ENCODE results near the gene CNOT6.
A peak's percentile ranks its signal among the peaks of the same experiment; 100 is the strongest.
"Not testable (repeated sequence)": the region's sequence is repeated elsewhere in the genome, so short reads cannot be mapped to it uniquely, and the experiment has no call there.

Gene CNOT6

GRCh38 chr5:180484813-180485212 lies 9.4 kb upstream of the CNOT6 start:
- Mint-ChIP-seq H3K27ac (no peak overlapping the region), H3K9me3 (no peaks in the 10 kb centered on the region), H3K4me1 (ENCODE audit: low read depth in 2 of 2) (no peaks in the 10 kb centered on the region), H3K4me3 (no peak overlapping the region), H3K36me3 (ENCODE audit: insufficient read depth) (peaks cover 5% of the 10 kb centered on the region), H3K27me3 (no peaks in the 10 kb centered on the region)
- no peak for ATAC-seq (replicated peaks)
- DNase-seq = no peak

- H3K4me3 Mint-ChIP-seq = no peak overlapping the region
- no peaks in the 10 kb centered on the region for H3K27me3 Mint-ChIP-seq
- no peaks in the 10 kb centered on the region for H3K9me3 Mint-ChIP-seq
- H3K4me1 Mint-ChIP-seq (ENCODE audit: low read depth in 2 of 2) = no peaks in the 10 kb centered on the region
- H3K36me3 Mint-ChIP-seq (ENCODE audit: insufficient read depth) = peaks cover 5% of the 10 kb centered on the region
- DNase-seq (no peak), ATAC-seq (replicated peaks) (no peak)
- no peak overlapping the region for H3K27ac Mint-ChIP-seq
Measured at GRCh38 chr5:180486636-180487149, 7.5 kb upstream of the CNOT6 start.

GRCh38 chr5:180487556-180487955 lies 6.6 kb upstream of the CNOT6 start:
- ATAC-seq (replicated peaks) = no peak
- Mint-ChIP-seq H3K27ac (no peak overlapping the region), H3K4me3 (no peak overlapping the region), H3K36me3 (ENCODE audit: insufficient read depth) (peaks cover 5% of the 10 kb centered on the region), H3K4me1 (ENCODE audit: low read depth in 2 of 2) (peaks cover 2% of the 10 kb centered on the region in 2 donors), H3K9me3 (no peaks in the 10 kb centered on the region), H3K27me3 (no peaks in the 10 kb centered on the region)
- DNase-seq = no peak

- Mint-ChIP-seq H3K27me3 (no peaks in the 10 kb centered on the region), H3K9me3 (no peaks in the 10 kb centered on the region), H3K4me1 (ENCODE audit: low read depth in 2 of 2) (peaks cover 16 to 24% of the 10 kb centered on the region in 2 donors), H3K27ac (no peak overlapping the region), H3K4me3 (no peak overlapping the region), H3K36me3 (ENCODE audit: insufficient read depth) (peaks cover 29% of the 10 kb centered on the region)
- DNase-seq = no peak
- ATAC-seq (replicated peaks) = no peak
Measured at GRCh38 chr5:180491496-180491895, 2.7 kb upstream of the CNOT6 start.

GRCh38 chr5:180492226-180492903 lies 1.8 kb upstream of the CNOT6 start:
- peaks cover 29% of the 10 kb centered on the region for H3K36me3 Mint-ChIP-seq (ENCODE audit: insufficient read depth)
- H3K9me3 Mint-ChIP-seq = no peaks in the 10 kb centered on the region
- peaks cover 16 to 24% of the 10 kb centered on the region in 2 donors for H3K4me1 Mint-ChIP-seq (ENCODE audit: low read depth in 2 of 2)
- H3K4me3 Mint-ChIP-seq = no peak overlapping the region
- no peak overlapping the region for H3K27ac Mint-ChIP-seq
- no peaks in the 10 kb centered on the region for H3K27me3 Mint-ChIP-seq
- ATAC-seq (replicated peaks) (no peak), DNase-seq (no peak)

GRCh38 chr5:180494510-180495181 lies 467 bp downstream of the CNOT6 start:
- Mint-ChIP-seq H3K27ac (peak overlapping the region; percentile 79 to 94), H3K4me1 (ENCODE audit: low read depth in 2 of 2) (peaks cover 28 to 36% of the 10 kb centered on the region in 2 donors), H3K36me3 (ENCODE audit: insufficient read depth) (peaks cover 24% of the 10 kb centered on the region), H3K9me3 (no peaks in the 10 kb centered on the region), H3K4me3 (peak overlapping the region; percentile 81 to 97), H3K27me3 (no peaks in the 10 kb centered on the region)
- ATAC-seq (replicated peaks) = peak; percentile 59
- peak in 1 of 3 experiments; percentile 40 for DNase-seq

GRCh38 chr5:180495292-180495691 lies 1.1 kb downstream of the CNOT6 start:
- no peak for ATAC-seq (replicated peaks)
- peak overlapping the region; percentile 81 to 97 for H3K4me3 Mint-ChIP-seq
- H3K4me1 Mint-ChIP-seq (ENCODE audit: low read depth in 2 of 2) = peaks cover 31 to 36% of the 10 kb centered on the region in 2 donors
- peak overlapping the region; percentile 79 to 94 for H3K27ac Mint-ChIP-seq
- DNase-seq = no peak
- no peaks in the 10 kb centered on the region for H3K9me3 Mint-ChIP-seq
- H3K27me3 Mint-ChIP-seq = no peaks in the 10 kb centered on the region
- peaks cover 24% of the 10 kb centered on the region for H3K36me3 Mint-ChIP-seq (ENCODE audit: insufficient read depth)

GRCh38 chr5:180495991-180496741 lies 2.0 kb downstream of the CNOT6 start:
- no peak for ATAC-seq (replicated peaks)
- H3K27ac Mint-ChIP-seq = no peak overlapping the region
- peak overlapping the region; percentile 81 to 97 for H3K4me3 Mint-ChIP-seq
- H3K36me3 Mint-ChIP-seq (ENCODE audit: insufficient read depth) = peaks cover 24% of the 10 kb centered on the region
- H3K27me3 Mint-ChIP-seq = no peaks in the 10 kb centered on the region
- no peaks in the 10 kb centered on the region for H3K9me3 Mint-ChIP-seq
- DNase-seq = no peak
- peaks cover 31 to 36% of the 10 kb centered on the region in 2 donors for H3K4me1 Mint-ChIP-seq (ENCODE audit: low read depth in 2 of 2)

GRCh38 chr5:180496806-180497205 lies 2.6 kb downstream of the CNOT6 start:
- not testable (repeated sequence) for ATAC-seq (replicated peaks); H3K9me3 Mint-ChIP-seq; H3K27ac Mint-ChIP-seq; H3K27me3 Mint-ChIP-seq; DNase-seq; H3K4me3 Mint-ChIP-seq
- peaks cover 31 to 36% of the 10 kb centered on the region in 2 donors for H3K4me1 Mint-ChIP-seq (ENCODE audit: low read depth in 2 of 2)
- peaks cover 24% of the 10 kb centered on the region for H3K36me3 Mint-ChIP-seq (ENCODE audit: insufficient read depth)

GRCh38 chr5:180497865-180498264 lies 3.7 kb downstream of the CNOT6 start:
- H3K9me3 Mint-ChIP-seq; H3K4me3 Mint-ChIP-seq; DNase-seq; H3K27ac Mint-ChIP-seq; H3K27me3 Mint-ChIP-seq; ATAC-seq (replicated peaks): not testable (repeated sequence)
- H3K4me1 Mint-ChIP-seq (ENCODE audit: low read depth in 2 of 2) = peaks cover 27 to 31% of the 10 kb centered on the region in 2 donors
- H3K36me3 Mint-ChIP-seq (ENCODE audit: insufficient read depth) = peaks cover 22% of the 10 kb centered on the region

- no peak for ATAC-seq (replicated peaks)
- no peak for DNase-seq
- Mint-ChIP-seq H3K4me1 (ENCODE audit: low read depth in 2 of 2) (peaks cover 24 to 28% of the 10 kb centered on the region in 2 donors), H3K27me3 (no peaks in the 10 kb centered on the region), H3K36me3 (ENCODE audit: insufficient read depth) (peaks cover 18% of the 10 kb centered on the region), H3K9me3 (no peaks in the 10 kb centered on the region), H3K4me3 (peak overlapping the region in 1 of 2 donors; percentile 5), H3K27ac (peak overlapping the region; percentile 18 to 62)
Measured at GRCh38 chr5:180498378-180498777, 4.2 kb downstream of the CNOT6 start.

- H3K27me3 Mint-ChIP-seq = no peaks in the 10 kb centered on the region
- ATAC-seq (replicated peaks) (no peak), DNase-seq (no peak)
- H3K4me1 Mint-ChIP-seq (ENCODE audit: low read depth in 2 of 2) = peaks cover 22 to 31% of the 10 kb centered on the region in 2 donors
- H3K4me3 Mint-ChIP-seq = no peak overlapping the region
- peaks cover 8% of the 10 kb centered on the region for H3K36me3 Mint-ChIP-seq (ENCODE audit: insufficient read depth)
- H3K27ac Mint-ChIP-seq = no peak overlapping the region
- no peaks in the 10 kb centered on the region for H3K9me3 Mint-ChIP-seq
Measured at GRCh38 chr5:180499684-180500083, 5.5 kb downstream of the CNOT6 start.

GRCh38 chr5:180500300-180500699 lies 6.1 kb downstream of the CNOT6 start:
- H3K27me3 Mint-ChIP-seq; H3K4me3 Mint-ChIP-seq; H3K9me3 Mint-ChIP-seq; DNase-seq; H3K36me3 Mint-ChIP-seq (ENCODE audit: insufficient read depth); H3K27ac Mint-ChIP-seq; ATAC-seq (replicated peaks): not testable (repeated sequence)
- peaks cover 22 to 30% of the 10 kb centered on the region in 2 donors for H3K4me1 Mint-ChIP-seq (ENCODE audit: low read depth in 2 of 2)
